ENCODE data around the gene GNE.

GNE gene

GRCh38 chr9:36293918-36294317 is 35.7 kb upstream of the GNE start:
- no peak for TF ChIP-seq CTCF (conservative IDR thresholded peaks at IDR 0.05; ENCODE audit: control insufficient read depth, insufficient read depth, low read depth, low read length)
- H3K4me3 ChIP-seq (ENCODE audit: control insufficient read depth, low read depth, low read length) = no peak overlapping the region

GRCh38 chr9:36293171-36293570 is 34.9 kb upstream of the GNE start:
- TF ChIP-seq CTCF (conservative IDR thresholded peaks at IDR 0.05; ENCODE audit: control insufficient read depth, insufficient read depth, low read depth, low read length) = no peak
- DNase-seq (ENCODE audit: low read depth) = no peak
- H3K4me3 ChIP-seq (ENCODE audit: control insufficient read depth, low read depth, low read length) = no peak overlapping the region

More at GRCh38 chr9:36293918-36294317, 35.7 kb upstream of the GNE start:
- DNase-seq (ENCODE audit: low read depth) = no peak

- no peak overlapping the region for H3K4me3 ChIP-seq (ENCODE audit: control insufficient read depth, low read depth, low read length)
- no peak for TF ChIP-seq CTCF (conservative IDR thresholded peaks at IDR 0.05; ENCODE audit: control insufficient read depth, insufficient read depth, low read depth, low read length)
- DNase-seq (ENCODE audit: low read depth) = no peak
Measured at GRCh38 chr9:36292641-36293040, 34.4 kb upstream of the GNE start.

GRCh38 chr9:36290996-36291395 is 32.7 kb upstream of the GNE start:
- no peak overlapping the region for H3K4me3 ChIP-seq (ENCODE audit: control insufficient read depth, low read depth, low read length)
- TF ChIP-seq CTCF (conservative IDR thresholded peaks at IDR 0.05; ENCODE audit: control insufficient read depth, insufficient read depth, low read depth, low read length) = no peak
- no peak for DNase-seq (ENCODE audit: low read depth)

GRCh38 chr9:36289836-36290435 is 31.7 kb upstream of the GNE start:
- no peak for TF ChIP-seq CTCF (conservative IDR thresholded peaks at IDR 0.05; ENCODE audit: control insufficient read depth, insufficient read depth, low read depth, low read length)

GRCh38 chr9:36288070-36288469 is 29.8 kb upstream of the GNE start:
- H3K4me3 ChIP-seq (ENCODE audit: control insufficient read depth, low read depth, low read length) = no peak overlapping the region
- no peak for DNase-seq (ENCODE audit: low read depth)
- TF ChIP-seq CTCF (conservative IDR thresholded peaks at IDR 0.05; ENCODE audit: control insufficient read depth, insufficient read depth, low read depth, low read length) = no peak

More at GRCh38 chr9:36289836-36290435, 31.7 kb upstream of the GNE start:
- DNase-seq (ENCODE audit: low read depth) = no peak
- no peak overlapping the region for H3K4me3 ChIP-seq (ENCODE audit: control insufficient read depth, low read depth, low read length)

- TF ChIP-seq CTCF (conservative IDR thresholded peaks at IDR 0.05; ENCODE audit: control insufficient read depth, insufficient read depth, low read depth, low read length) = no peak
Measured at GRCh38 chr9:36286388-36286787, 28.1 kb upstream of the GNE start.

More at GRCh38 chr9:36286388-36286787, 28.1 kb upstream of the GNE start:
- H3K4me3 ChIP-seq (ENCODE audit: control insufficient read depth, low read depth, low read length) = no peak overlapping the region
- no peak for DNase-seq (ENCODE audit: low read depth)

Measured in fibroblast of mammary gland (primary cell).